ENCODE data around the gene SLC35F2. TPM values are rescaled to one million over a fixed set of nuclear protein-coding genes. Genes with fewer than 3 reads are reported as not detected.
"Not testable (repeated sequence)": the region's sequence is repeated elsewhere in the genome, so short reads cannot be mapped to it uniquely, and the experiment has no call there.

Gene SLC35F2
- total RNA-seq, 4 donors from 2014 or later = 4.9 to 15.1 (median 8.8) TPM

- ATAC-seq (ENCODE audit: low FRiP score) (no peak), DNase-seq (ENCODE audit: low spot score) (no peak)
- no peak for TF ChIP-seq CTCF (IDR thresholded peaks at IDR 0.05)
Measured at GRCh38 chr11:107836851-107837250, 21.7 kb downstream of the SLC35F2 start.

- DNase-seq (ENCODE audit: low spot score) (no peak), ATAC-seq (ENCODE audit: low FRiP score) (no peak)
- no peak for TF ChIP-seq CTCF (IDR thresholded peaks at IDR 0.05)
Measured at GRCh38 chr11:107834995-107835394, 23.6 kb downstream of the SLC35F2 start.

GRCh38 chr11:107833926-107834325 is 24.7 kb downstream of the SLC35F2 start:
- not testable (repeated sequence) for DNase-seq (ENCODE audit: low spot score); ATAC-seq (ENCODE audit: low FRiP score)

GRCh38 chr11:107830915-107831540 is 27.6 kb downstream of the SLC35F2 start:
- TF ChIP-seq CTCF (IDR thresholded peaks at IDR 0.05) = no peak
- DNase-seq (ENCODE audit: low spot score) (no peak), ATAC-seq (ENCODE audit: low FRiP score) (no peak)

- DNase-seq (ENCODE audit: low spot score) (no peak), ATAC-seq (ENCODE audit: low FRiP score) (no peak)
- TF ChIP-seq CTCF (IDR thresholded peaks at IDR 0.05) = no peak
Measured at GRCh38 chr11:107827041-107827440, 31.5 kb downstream of the SLC35F2 start.

GRCh38 chr11:107825875-107826274 is 32.7 kb downstream of the SLC35F2 start:
- no peak for TF ChIP-seq CTCF (IDR thresholded peaks at IDR 0.05)
- no peak for DNase-seq (ENCODE audit: low spot score)
- no peak for ATAC-seq (ENCODE audit: low FRiP score)

GRCh38 chr11:107824668-107825369 is 33.8 kb downstream of the SLC35F2 start:
- no peak for TF ChIP-seq CTCF (IDR thresholded peaks at IDR 0.05)
- no peak for ATAC-seq (ENCODE audit: low FRiP score)

More at GRCh38 chr11:107824668-107825369, 33.8 kb downstream of the SLC35F2 start:
- DNase-seq (ENCODE audit: low spot score) = no peak
